Panc1 (cell line): ENCODE data around the gene CNKSR3. TPM values are rescaled to one million over a fixed set of nuclear protein-coding genes. Genes with fewer than 3 reads are reported as not detected.
A peak's percentile ranks its signal among the peaks of the same experiment; 100 is the strongest.

Source experiments
- ATAC-seq: fragments of 200-7000 bp; cut with Tn5 transposase; 2 replicates; pipeline ENCODE4 v1.9.1; 2020; ENCODE audit warnings: mild to moderate bottlenecking, moderate library complexity
- BruUV-seq: library from RNA; stranded (reverse); fragments of 400-500 nt; replicated peaks from 2 replicates; lab custom pipeline; 2021; lab: Mats Ljungman, UMichigan
- CTCF ChIA-PET: fragments of 300-600 bp; sonication (Branson Sonifier 250); formaldehyde crosslinking; loops from one replicate; lab custom pipeline; 2022; ENCODE audit warnings: antibody characterized with exemption; lab: Charles Lee
- POLR2A ChIA-PET: fragments of 300-600 bp; sonication (Branson Sonifier 250); formaldehyde crosslinking; loops from one replicate; lab custom pipeline; 2022; ENCODE audit warnings: antibody characterized with exemption; lab: Charles Lee
- DNase-seq: peaks from one replicate; pipeline ENCODE4 v3.0.0-alpha.2; 2010; ENCODE audit warnings: low read depth, low spot score
- H3K27ac ChIP-seq: 2 replicates; pipeline ENCODE4 v1.5.1; 2011; ENCODE audit warnings: mild to moderate bottlenecking, low read length, inconsistent platforms
- H3K27me3 ChIP-seq: fragments of 200-500 bp; sonication (Bioruptor generic); 2 replicates; pipeline ENCODE4 v1.6.0; 2014; ENCODE audit warnings: low read length, inconsistent platforms; ENCODE audit not compliant: control insufficient read depth, insufficient read depth
- H3K36me3 ChIP-seq: fragments of 200-500 bp; sonication (Bioruptor generic); 2 replicates; pipeline ENCODE4 v1.5.1; 2014; ENCODE audit warnings: inconsistent platforms, mild to moderate bottlenecking, low read length, moderate library complexity; ENCODE audit not compliant: control insufficient read depth, insufficient read depth
- H3K4me1 ChIP-seq: 2 replicates; pipeline ENCODE4 v1.5.1; 2011; ENCODE audit warnings: inconsistent platforms, mild to moderate bottlenecking, low read length, moderate library complexity; ENCODE audit not compliant: control insufficient read depth, insufficient read depth
- H3K4me3 ChIP-seq, 2 experiments: 2 replicates each; pipeline ENCODE4 v1.5.1; 2011 to 2012; ENCODE audit warnings: low read depth in 2 of 2, low read length in 2 of 2, mild to moderate bottlenecking in 2 of 2, inconsistent platforms in 1 of 2, moderate library complexity in 1 of 2
- H3K9me3 ChIP-seq: fragments of 200-500 bp; sonication (Bioruptor generic); 2 replicates; pipeline ENCODE4 v1.5.1; 2014; ENCODE audit warnings: low read depth, mild to moderate bottlenecking, inconsistent platforms, low read length, moderate library complexity; ENCODE audit not compliant: control insufficient read depth, insufficient read depth
- CTCF ChIP-seq: fragments of 450-650 bp; IDR thresholded peaks from 2 replicates; pipeline ENCODE4 v1.5.1; 2017; ENCODE audit warnings: mild to moderate bottlenecking
- SIN3A ChIP-seq: IDR thresholded peaks from 2 replicates; pipeline ENCODE4 v1.6.1; 2012; ENCODE audit warnings: low read depth, mild to moderate bottlenecking, low read length, moderate library complexity, borderline replicate concordance; ENCODE audit not compliant: insufficient read depth
- TCF7L2 ChIP-seq: IDR thresholded peaks from 2 replicates; pipeline ENCODE4 v1.6.1; 2011; ENCODE audit warnings: mild to moderate bottlenecking, low read depth, low read length, inconsistent platforms
- in situ Hi-C: cut with HindIII; loops from 2 replicates; pipeline ENCODE4 v1.10.0; 2016; ENCODE audit warnings: low sequenced_read_pairs, low pct_unique_long_range_greater_than_20kb
- intact Hi-C: fragments of 100-400 bp; cut with micrococcal nuclease; formaldehyde crosslinking; loops from one replicate; pipeline ENCODE4 v1.10.0; 2022; ENCODE audit not compliant: unreplicated experiment
- total RNA-seq: library from RNA; stranded (reverse); gene quantifications from one replicate; pipeline ENCODE4 v1.2.1, GENCODE V29; 2021; ENCODE audit not compliant: unreplicated experiment
- TF ChIP-seq, protein P1 (sequence below), 2 experiments: IDR thresholded peaks; 2 replicates each; pipeline ENCODE4 v1.6.1; 2011 to 2012; ENCODE audit warnings: low read depth in 2 of 2, control low read depth in 1 of 2, low read length in 1 of 2, mild to moderate bottlenecking in 1 of 2, moderate library complexity in 1 of 2; ENCODE audit not compliant: insufficient read depth in 1 of 2

CNKSR3 gene
- total RNA-seq, 1 experiment from 2014 or later, result 18.2 TPM

GRCh38 chr6:154558513-154558912 lies 48.0 kb upstream of the CNKSR3 start:
- H3K4me1 ChIP-seq, result peaks cover 16% of the 10 kb centered on the region
- no peak for DNase-seq
- ATAC-seq, result no peak

DNA sequence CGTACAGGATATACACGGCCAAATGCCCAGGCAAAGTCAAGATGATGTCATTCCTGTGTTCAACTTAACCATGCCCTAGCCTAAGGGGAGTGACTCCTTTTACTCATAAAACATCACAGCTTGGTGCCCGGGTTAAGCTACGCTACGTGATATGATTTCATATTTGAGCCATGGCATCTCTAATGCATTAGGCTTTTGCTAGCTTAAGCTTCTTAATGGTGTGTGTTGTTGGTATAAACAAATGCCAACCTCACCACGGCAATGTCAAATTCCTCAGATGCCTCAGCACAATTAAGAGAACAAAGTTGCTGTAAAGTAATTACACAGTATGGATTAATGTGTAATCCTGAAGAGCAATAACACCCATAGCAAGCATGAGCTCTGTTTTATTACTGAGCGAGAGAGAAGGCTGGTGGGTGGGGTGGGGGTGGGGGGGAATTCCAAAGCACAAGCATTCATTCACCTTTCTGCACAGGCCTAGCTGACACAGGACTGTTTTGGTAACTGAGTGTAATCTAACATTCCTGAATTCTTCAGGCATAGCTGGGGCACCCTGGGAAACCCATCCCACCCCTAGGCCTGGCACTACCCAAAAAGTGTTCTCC lies 44.7 kb upstream of the CNKSR3 start:
- H3K4me3 ChIP-seq, result peak overlapping the region in 1 of 2 experiments; percentile 8; a peak in 1 of 4 replicates
- H3K27ac ChIP-seq, result peak overlapping the region; percentile 65
- H3K27me3 ChIP-seq, result no peaks in the 10 kb centered on the region
- no TSS peak for BruUV-seq
- intact Hi-C loops (no loop called here), in situ Hi-C loops (no loop called here)
- TF ChIP-seq TCF7L2, result peak; percentile 77
- TF ChIP-seq, protein P1, sequence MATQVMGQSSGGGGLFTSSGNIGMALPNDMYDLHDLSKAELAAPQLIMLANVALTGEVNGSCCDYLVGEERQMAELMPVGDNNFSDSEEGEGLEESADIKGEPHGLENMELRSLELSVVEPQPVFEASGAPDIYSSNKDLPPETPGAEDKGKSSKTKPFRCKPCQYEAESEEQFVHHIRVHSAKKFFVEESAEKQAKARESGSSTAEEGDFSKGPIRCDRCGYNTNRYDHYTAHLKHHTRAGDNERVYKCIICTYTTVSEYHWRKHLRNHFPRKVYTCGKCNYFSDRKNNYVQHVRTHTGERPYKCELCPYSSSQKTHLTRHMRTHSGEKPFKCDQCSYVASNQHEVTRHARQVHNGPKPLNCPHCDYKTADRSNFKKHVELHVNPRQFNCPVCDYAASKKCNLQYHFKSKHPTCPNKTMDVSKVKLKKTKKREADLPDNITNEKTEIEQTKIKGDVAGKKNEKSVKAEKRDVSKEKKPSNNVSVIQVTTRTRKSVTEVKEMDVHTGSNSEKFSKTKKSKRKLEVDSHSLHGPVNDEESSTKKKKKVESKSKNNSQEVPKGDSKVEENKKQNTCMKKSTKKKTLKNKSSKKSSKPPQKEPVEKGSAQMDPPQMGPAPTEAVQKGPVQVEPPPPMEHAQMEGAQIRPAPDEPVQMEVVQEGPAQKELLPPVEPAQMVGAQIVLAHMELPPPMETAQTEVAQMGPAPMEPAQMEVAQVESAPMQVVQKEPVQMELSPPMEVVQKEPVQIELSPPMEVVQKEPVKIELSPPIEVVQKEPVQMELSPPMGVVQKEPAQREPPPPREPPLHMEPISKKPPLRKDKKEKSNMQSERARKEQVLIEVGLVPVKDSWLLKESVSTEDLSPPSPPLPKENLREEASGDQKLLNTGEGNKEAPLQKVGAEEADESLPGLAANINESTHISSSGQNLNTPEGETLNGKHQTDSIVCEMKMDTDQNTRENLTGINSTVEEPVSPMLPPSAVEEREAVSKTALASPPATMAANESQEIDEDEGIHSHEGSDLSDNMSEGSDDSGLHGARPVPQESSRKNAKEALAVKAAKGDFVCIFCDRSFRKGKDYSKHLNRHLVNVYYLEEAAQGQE (IDR thresholded peaks at IDR 0.05; ENCODE audit: insufficient read depth in 1 of 2, low read depth in 2 of 2, low read length in 1 of 2), result no peak
- POLR2A ChIA-PET, result interaction anchor here (0.5 to 0.6 kb wide), 4 partner anchors 14 to 589 kb away, joined by 3 to 12 read pairs (median 6); no protein-coding TSS in a partner anchor
- no peaks in the 10 kb centered on the region for H3K36me3 ChIP-seq
- H3K9me3 ChIP-seq, result no peaks in the 10 kb centered on the region
- DNase-seq (peak; percentile 39), ATAC-seq (peak; percentile 93)
- CTCF ChIA-PET, result interaction anchor here (0.6 kb wide), 1 partner anchor 181 kb away, joined by 4 read pairs; no protein-coding TSS in a partner anchor
- peaks cover 16% of the 10 kb centered on the region for H3K4me1 ChIP-seq

More at GRCh38 chr6:154558513-154558912, 48.0 kb upstream of the CNKSR3 start:
- H3K4me3 ChIP-seq, result no peak overlapping the region
- in situ Hi-C loops, result no loop called here
- no peak overlapping the region for H3K27ac ChIP-seq
- H3K36me3 ChIP-seq, result no peaks in the 10 kb centered on the region
- POLR2A ChIA-PET, result no interaction called here
- CTCF ChIA-PET, result no interaction called here
- no peaks in the 10 kb centered on the region for H3K9me3 ChIP-seq
- BruUV-seq, result no TSS peak
- intact Hi-C loops, result no loop called here
- no peaks in the 10 kb centered on the region; the same call in 1 of the 2 replicates for H3K27me3 ChIP-seq
- TF ChIP-seq SIN3A, result no peak
- TF ChIP-seq CTCF, result no peak
- TF ChIP-seq, protein P1 (IDR thresholded peaks at IDR 0.05; ENCODE audit: insufficient read depth in 1 of 2, low read depth in 2 of 2, low read length in 1 of 2), result no peak
